Urothelium cell line (cell line): ENCODE results near the gene AP2A2.
"Not testable (repeated sequence)": the region's sequence is repeated elsewhere in the genome, so short reads cannot be mapped to it uniquely, and the experiment has no call there.

Experiments used
- DNase-seq: peaks from one replicate; pipeline ENCODE4 v3.0.0; 2011; ENCODE audit warnings: low spot score, mixed read lengths
- FAIRE-seq: peaks from 2 replicates; lab custom pipeline; 2011; peaks lifted over from hg19 to GRCh38; lab: Jason Lieb, UNC

AP2A2 gene

GRCh38 chr11:971731-972365, 46.2 kb downstream of the AP2A2 start:
- no peak for FAIRE-seq
- DNase-seq, result no peak

- DNase-seq (no peak), FAIRE-seq (no peak)
Measured at GRCh38 chr11:972523-973211, 47.0 kb downstream of the AP2A2 start.

GRCh38 chr11:973237-973636, 47.6 kb downstream of the AP2A2 start:
- DNase-seq (no peak), FAIRE-seq (no peak)

GRCh38 chr11:975376-975775, 49.7 kb downstream of the AP2A2 start:
- DNase-seq, FAIRE-seq: not testable (repeated sequence)

GRCh38 chr11:975827-976226, 50.2 kb downstream of the AP2A2 start:
- FAIRE-seq, result no peak
- no peak for DNase-seq

- FAIRE-seq (no peak), DNase-seq (no peak)
Measured at GRCh38 chr11:976431-977160, 50.9 kb downstream of the AP2A2 start.

- FAIRE-seq (no peak), DNase-seq (no peak)
Measured at GRCh38 chr11:977830-978720, 52.4 kb downstream of the AP2A2 start.

GRCh38 chr11:978781-979180, 53.1 kb downstream of the AP2A2 start:
- DNase-seq (no peak), FAIRE-seq (no peak)

GRCh38 chr11:980438-981357, 55.0 kb downstream of the AP2A2 start:
- FAIRE-seq (no peak), DNase-seq (no peak)

GRCh38 chr11:981764-982163, 56.1 kb downstream of the AP2A2 start:
- FAIRE-seq, result no peak

GRCh38 chr11:984546-984945, 58.9 kb downstream of the AP2A2 start:
- FAIRE-seq (no peak), DNase-seq (no peak)

More at GRCh38 chr11:981764-982163, 56.1 kb downstream of the AP2A2 start:
- no peak for DNase-seq

GRCh38 chr11:985406-985805, 59.7 kb downstream of the AP2A2 start:
- no peak for FAIRE-seq
- DNase-seq, result no peak

- DNase-seq (no peak), FAIRE-seq (no peak)
Measured at GRCh38 chr11:985848-986247, 60.2 kb downstream of the AP2A2 start.

GRCh38 chr11:986270-986951, 60.7 kb downstream of the AP2A2 start:
- no peak for DNase-seq
- no peak for FAIRE-seq

GRCh38 chr11:986952-987305, 61.3 kb downstream of the AP2A2 start:
- DNase-seq (no peak), FAIRE-seq (no peak)

- no peak for DNase-seq
Measured at GRCh38 chr11:987671-988070, 62.0 kb downstream of the AP2A2 start.

GRCh38 chr11:990101-990500, 64.4 kb downstream of the AP2A2 start:
- no peak for DNase-seq
- FAIRE-seq, result no peak

More at GRCh38 chr11:987671-988070, 62.0 kb downstream of the AP2A2 start:
- no peak for FAIRE-seq

- FAIRE-seq, result no peak
Measured at GRCh38 chr11:991034-991433, 65.4 kb downstream of the AP2A2 start.

GRCh38 chr11:991711-992307, 66.1 kb downstream of the AP2A2 start:
- no peak for FAIRE-seq

More at GRCh38 chr11:991034-991433, 65.4 kb downstream of the AP2A2 start:
- DNase-seq, result no peak

More at GRCh38 chr11:991711-992307, 66.1 kb downstream of the AP2A2 start:
- DNase-seq, result no peak
